ENCODE measurements around the gene CSTF2. TPM values are rescaled to one million over a fixed set of nuclear protein-coding genes. Genes with fewer than 3 reads are reported as not detected.

CSTF2 gene
- total and polyA plus RNA-seq, 9 of the 15 experiments (the other 6 are each of a cell fraction or from before 2014, with no cell fraction given): 11.6 to 57.9 (median 46.4) TPM

DNA sequence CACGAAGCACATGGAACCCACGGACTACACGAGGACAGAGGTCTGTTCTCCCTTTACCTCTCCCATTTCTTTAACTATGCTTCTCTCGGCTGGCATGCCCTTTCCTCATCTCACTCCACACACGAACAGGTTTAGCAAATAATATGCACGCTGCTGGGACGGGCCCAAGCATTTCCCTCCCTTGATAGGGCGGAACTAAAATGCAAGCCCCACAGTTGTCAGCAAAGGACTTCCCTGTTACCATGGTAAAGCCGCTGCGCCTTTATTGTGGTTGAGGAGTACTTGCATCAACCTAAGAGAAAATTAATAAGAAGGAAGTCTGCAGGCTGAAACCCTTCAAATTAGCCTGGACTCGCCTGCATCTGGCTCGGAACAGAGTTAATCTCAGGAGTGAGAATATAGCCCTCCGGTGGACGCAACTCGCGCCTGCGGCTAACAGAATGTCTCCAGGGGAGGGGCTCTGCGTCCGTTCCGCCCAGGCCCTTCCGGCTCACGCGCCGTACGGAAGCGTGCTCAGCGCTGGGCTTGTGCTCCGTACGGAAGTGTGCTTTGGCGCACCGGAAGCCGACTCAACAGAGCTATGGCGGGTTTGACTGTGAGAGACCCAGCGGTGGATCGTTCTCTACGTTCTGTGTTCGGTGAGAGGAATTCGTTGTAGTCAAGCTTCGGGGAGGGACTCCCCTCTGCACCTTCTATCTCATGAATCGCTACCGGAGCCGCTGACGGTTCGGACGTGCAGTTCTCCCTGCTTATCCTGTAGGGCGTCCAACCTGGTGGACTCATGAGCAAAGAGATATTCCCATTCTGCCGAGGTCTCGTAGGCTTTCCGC is at the start of gene CSTF2 (continued):
- TF ChIP-seq CBX1 (IDR thresholded peaks at IDR 0.05; ENCODE audit: low read depth): 0 out of 2 replicates have a peak, but pooled peaks have one; percentile 22
- peak; percentile 44 to 91 (median 82) for TF ChIP-seq YY1 (IDR thresholded peaks at IDR 0.05; ENCODE audit: borderline replicate concordance in 1 of 3, control insufficient read depth in 1 of 3, extremely low read depth in 1 of 3, insufficient read depth in 3 of 3, insufficient read length in 1 of 3, insufficient replicate concordance in 2 of 3, low read depth in 1 of 3, low read length in 2 of 3)
- peak; percentile 78 for TF ChIP-seq L3MBTL2 (IDR thresholded peaks at IDR 0.05)
- peak; percentile 72 to 78 for TF ChIP-seq NRF1 (conservative IDR thresholded peaks at IDR 0.05 in 1 of 2, IDR thresholded peaks at IDR 0.05 in 1 of 2)
- TF ChIP-seq BRF1 (IDR thresholded peaks at IDR 0.05; ENCODE audit: borderline replicate concordance, extremely low read depth, insufficient read length): no peak
- TF ChIP-seq BHLHE40 (IDR thresholded peaks at IDR 0.05; ENCODE audit: low read length): peak; percentile 83
- TF ChIP-seq CEBPB (tag; IDR thresholded peaks at IDR 0.05): no peak
- TF ChIP-seq, protein P1, sequence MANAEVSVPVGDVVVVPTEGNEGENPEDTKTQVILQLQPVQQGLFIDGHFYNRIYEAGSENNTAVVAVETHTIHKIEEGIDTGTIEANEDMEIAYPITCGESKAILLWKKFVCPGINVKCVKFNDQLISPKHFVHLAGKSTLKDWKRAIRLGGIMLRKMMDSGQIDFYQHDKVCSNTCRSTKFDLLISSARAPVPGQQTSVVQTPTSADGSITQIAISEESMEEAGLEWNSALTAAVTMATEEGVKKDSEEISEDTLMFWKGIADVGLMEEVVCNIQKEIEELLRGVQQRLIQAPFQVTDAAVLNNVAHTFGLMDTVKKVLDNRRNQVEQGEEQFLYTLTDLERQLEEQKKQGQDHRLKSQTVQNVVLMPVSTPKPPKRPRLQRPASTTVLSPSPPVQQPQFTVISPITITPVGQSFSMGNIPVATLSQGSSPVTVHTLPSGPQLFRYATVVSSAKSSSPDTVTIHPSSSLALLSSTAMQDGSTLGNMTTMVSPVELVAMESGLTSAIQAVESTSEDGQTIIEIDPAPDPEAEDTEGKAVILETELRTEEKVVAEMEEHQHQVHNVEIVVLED (CRISPR knock-in tag; IDR thresholded peaks at IDR 0.05): peak; percentile 89
- no peak for TF ChIP-seq OTX1 (CRISPR knock-in tag; IDR thresholded peaks at IDR 0.05)
- no peak for TF ChIP-seq HDAC2 (IDR thresholded peaks at IDR 0.05)
- no peak for TF ChIP-seq CCNT2 (IDR thresholded peaks at IDR 0.05; ENCODE audit: borderline replicate concordance, extremely low read depth, insufficient read length, low read depth, low read length)
- TF ChIP-seq SIN3B (IDR thresholded peaks at IDR 0.05; ENCODE audit: low read depth): peak; percentile 95
- TF ChIP-seq, protein P2, sequence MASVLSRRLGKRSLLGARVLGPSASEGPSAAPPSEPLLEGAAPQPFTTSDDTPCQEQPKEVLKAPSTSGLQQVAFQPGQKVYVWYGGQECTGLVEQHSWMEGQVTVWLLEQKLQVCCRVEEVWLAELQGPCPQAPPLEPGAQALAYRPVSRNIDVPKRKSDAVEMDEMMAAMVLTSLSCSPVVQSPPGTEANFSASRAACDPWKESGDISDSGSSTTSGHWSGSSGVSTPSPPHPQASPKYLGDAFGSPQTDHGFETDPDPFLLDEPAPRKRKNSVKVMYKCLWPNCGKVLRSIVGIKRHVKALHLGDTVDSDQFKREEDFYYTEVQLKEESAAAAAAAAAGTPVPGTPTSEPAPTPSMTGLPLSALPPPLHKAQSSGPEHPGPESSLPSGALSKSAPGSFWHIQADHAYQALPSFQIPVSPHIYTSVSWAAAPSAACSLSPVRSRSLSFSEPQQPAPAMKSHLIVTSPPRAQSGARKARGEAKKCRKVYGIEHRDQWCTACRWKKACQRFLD (CRISPR knock-in tag; IDR thresholded peaks at IDR 0.05): 0 out of 2 replicates have a peak, but pooled peaks have one; percentile 28
